Mesendoderm (in vitro differentiated cells): ENCODE measurements around the gene HTN3.
"Not testable (repeated sequence)": the region's sequence is repeated elsewhere in the genome, so short reads cannot be mapped to it uniquely, and the experiment has no call there.

Experiments
- DNase-seq: peaks from one replicate; pipeline ENCODE4 v3.0.0; 2013
- H2AK5ac ChIP-seq: 2 replicates; pipeline ENCODE4 v1.6.1; 2013; ENCODE audit warnings: low read length, inconsistent platforms
- H2BK120ac ChIP-seq: 2 replicates; pipeline ENCODE4 v1.6.1; 2013; ENCODE audit warnings: low read depth, mild to moderate bottlenecking, low read length, moderate library complexity, mixed read lengths
- H2BK15ac ChIP-seq: replicated peaks from 2 replicates; pipeline ENCODE4 v1.6.1; 2013; ENCODE audit warnings: low read depth, mild to moderate bottlenecking, moderate library complexity
- H2BK5ac ChIP-seq: 2 replicates; pipeline ENCODE4 v1.6.1; 2013; ENCODE audit warnings: low read length, inconsistent platforms
- H3K18ac ChIP-seq: 2 replicates; pipeline ENCODE4 v1.6.1; 2013; ENCODE audit warnings: mild to moderate bottlenecking, low read length, mixed read lengths
- H3K23ac ChIP-seq: one replicate; pipeline ENCODE4 v1.6.1; 2013; ENCODE audit warnings: low read length
- H3K27ac ChIP-seq: 2 replicates; pipeline ENCODE4 v1.5.1; 2013; ENCODE audit warnings: low read depth, mild to moderate bottlenecking, inconsistent platforms, low read length, moderate library complexity
- H3K27me3 ChIP-seq: 2 replicates; pipeline ENCODE4 v1.6.1; 2013; ENCODE audit warnings: low read length, control low read depth, mild to moderate bottlenecking, inconsistent platforms; ENCODE audit not compliant: insufficient read depth, poor library complexity
- H3K36me3 ChIP-seq: 2 replicates; pipeline ENCODE4 v1.6.1; 2013; ENCODE audit warnings: low read length, inconsistent platforms; ENCODE audit not compliant: control insufficient read depth, insufficient read depth
- H3K4ac ChIP-seq: one replicate; pipeline ENCODE4 v1.6.1; 2013; ENCODE audit warnings: low read depth, mild to moderate bottlenecking, low read length, moderate library complexity
- H3K4me1 ChIP-seq: 2 replicates; pipeline ENCODE4 v1.6.1; 2013; ENCODE audit warnings: low read depth, low read length, inconsistent platforms; ENCODE audit not compliant: control insufficient read depth
- H3K4me2 ChIP-seq: 2 replicates; pipeline ENCODE4 v1.6.1; 2013; ENCODE audit warnings: low read length
- H3K4me3 ChIP-seq: 2 replicates; pipeline ENCODE4 v1.5.1; 2013; ENCODE audit warnings: mild to moderate bottlenecking, low read length
- H3K56ac ChIP-seq: one replicate; pipeline ENCODE4 v1.6.1; 2013; ENCODE audit warnings: low read length
- H3K79me1 ChIP-seq: 2 replicates; pipeline ENCODE4 v1.6.1; 2013; ENCODE audit warnings: low read length, inconsistent platforms
- H3K79me2 ChIP-seq: 2 replicates; pipeline ENCODE4 v1.6.1; 2013; ENCODE audit warnings: mild to moderate bottlenecking, low read length; ENCODE audit not compliant: control insufficient read depth, insufficient read depth
- H3K9ac ChIP-seq: 2 replicates; pipeline ENCODE4 v1.6.1; 2013; ENCODE audit warnings: low read length, inconsistent platforms
- H4K5ac ChIP-seq: one replicate; pipeline ENCODE4 v1.6.1; 2013; ENCODE audit warnings: low read length
- H4K8ac ChIP-seq: one replicate; pipeline ENCODE4 v1.6.1; 2013; ENCODE audit warnings: low read depth, mild to moderate bottlenecking, control low read depth, low read length, moderate library complexity
- WGBS: extraction: QIAGEN DNeasy Blood & Tissue Kit; methylation state at CpG from one replicate; pipeline ENCODE4 v1.1.7; 2013; ENCODE audit warnings: low lambda C conversion rate, missing lambda C conversion rate; ENCODE audit not compliant: insufficient coverage; ENCODE audit errors: extremely low coverage; 5-methylcytosine and 5-hydroxymethylcytosine counted together

Gene HTN3

GRCh38 chr4:69999420-69999819, 28.8 kb upstream of the HTN3 start:
- Histone ChIP-seq H3K4me2 (no peak overlapping the region), H3K4ac (no peak overlapping the region), H3K36me3 (no peaks in the 10 kb centered on the region), H3K23ac (no peak overlapping the region), H3K18ac (no peak overlapping the region), H2AK5ac (no peak overlapping the region), H3K27me3 (no peaks in the 10 kb centered on the region), H4K5ac (no peak overlapping the region), H2BK15ac (no peak overlapping the region), H2BK5ac (no peak overlapping the region), H3K79me2 (no peaks in the 10 kb centered on the region), H3K27ac (no peak overlapping the region), H3K4me3 (no peak overlapping the region), H3K79me1 (no peaks in the 10 kb centered on the region), H3K4me1 (no peaks in the 10 kb centered on the region), H3K9ac (no peak overlapping the region), H4K8ac (no peak overlapping the region), H3K56ac (no peak overlapping the region), H2BK120ac (no peak overlapping the region)
- DNase-seq = no peak
- WGBS = no CpG with 5 or more reads among the region's 3 CpGs

- no peaks in the 10 kb centered on the region for H3K4me1 ChIP-seq
- H3K4me2 ChIP-seq = no peak overlapping the region
- H3K23ac ChIP-seq = no peak overlapping the region
- H4K8ac ChIP-seq = no peak overlapping the region
- H3K56ac ChIP-seq = no peak overlapping the region
- H2BK15ac ChIP-seq = no peak overlapping the region
- H2AK5ac ChIP-seq = no peak overlapping the region
- H3K4me3 ChIP-seq = no peak overlapping the region
- no CpG with 5 or more reads among the region's 1 CpG for WGBS
- H2BK5ac ChIP-seq = no peak overlapping the region
- H3K9ac ChIP-seq = no peak overlapping the region
- no peak overlapping the region for H3K18ac ChIP-seq
- H3K36me3 ChIP-seq = no peaks in the 10 kb centered on the region
- no peak overlapping the region for H3K4ac ChIP-seq
- DNase-seq = no peak
- H3K79me2 ChIP-seq = no peaks in the 10 kb centered on the region
- no peak overlapping the region for H3K27ac ChIP-seq
- no peaks in the 10 kb centered on the region for H3K27me3 ChIP-seq
- H3K79me1 ChIP-seq = no peaks in the 10 kb centered on the region
- H4K5ac ChIP-seq = no peak overlapping the region
- H2BK120ac ChIP-seq = no peak overlapping the region
These were observed 27.5 kb upstream of the HTN3 start for GRCh38 chr4:70000711-70001110.

GRCh38 chr4:70002507-70002906, 25.8 kb upstream of the HTN3 start:
- H2AK5ac ChIP-seq = no peak overlapping the region
- H3K27me3 ChIP-seq = no peaks in the 10 kb centered on the region
- H2BK15ac ChIP-seq = no peak overlapping the region
- no peak overlapping the region for H3K4me2 ChIP-seq
- no peak for DNase-seq
- no peak overlapping the region for H3K9ac ChIP-seq
- no peak overlapping the region for H3K56ac ChIP-seq
- no peak overlapping the region for H2BK5ac ChIP-seq
- H3K79me2 ChIP-seq = no peaks in the 10 kb centered on the region
- no peak overlapping the region for H4K5ac ChIP-seq
- H2BK120ac ChIP-seq = no peak overlapping the region
- H3K27ac ChIP-seq = no peak overlapping the region
- H3K18ac ChIP-seq = no peak overlapping the region
- H3K4ac ChIP-seq = no peak overlapping the region
- no peak overlapping the region for H4K8ac ChIP-seq
- no peaks in the 10 kb centered on the region for H3K36me3 ChIP-seq
- H3K4me1 ChIP-seq = no peaks in the 10 kb centered on the region
- H3K4me3 ChIP-seq = no peak overlapping the region
- H3K79me1 ChIP-seq = no peaks in the 10 kb centered on the region
- no peak overlapping the region for H3K23ac ChIP-seq

- Histone ChIP-seq H3K4ac (no peak overlapping the region), H3K56ac (no peak overlapping the region), H3K79me1 (no peaks in the 10 kb centered on the region), H3K9ac (no peak overlapping the region), H3K4me3 (no peak overlapping the region), H3K27ac (no peak overlapping the region), H3K27me3 (no peaks in the 10 kb centered on the region), H3K4me1 (no peaks in the 10 kb centered on the region), H4K8ac (no peak overlapping the region), H2BK120ac (no peak overlapping the region), H3K4me2 (no peak overlapping the region), H3K36me3 (no peaks in the 10 kb centered on the region), H3K23ac (no peak overlapping the region), H4K5ac (no peak overlapping the region), H2BK5ac (no peak overlapping the region), H3K79me2 (no peaks in the 10 kb centered on the region), H2BK15ac (no peak overlapping the region), H2AK5ac (no peak overlapping the region), H3K18ac (no peak overlapping the region)
- no CpG with 5 or more reads among the region's 3 CpGs for WGBS
- peak; percentile 82 for DNase-seq
These were observed 19.5 kb upstream of the HTN3 start for GRCh38 chr4:70008771-70009170.

- not testable (repeated sequence) for H2BK15ac ChIP-seq, H3K79me2 ChIP-seq, H3K4ac ChIP-seq, H2BK120ac ChIP-seq, H4K8ac ChIP-seq, H3K9ac ChIP-seq, H3K27me3 ChIP-seq, H3K23ac ChIP-seq, H3K56ac ChIP-seq, H3K79me1 ChIP-seq, H3K18ac ChIP-seq, H3K4me2 ChIP-seq, H4K5ac ChIP-seq, H2BK5ac ChIP-seq, H3K36me3 ChIP-seq, H2AK5ac ChIP-seq, H3K4me3 ChIP-seq, DNase-seq, H3K4me1 ChIP-seq, H3K27ac ChIP-seq
- no CpG with 5 or more reads among the region's 10 CpGs for WGBS
These were observed 9.3 kb upstream of the HTN3 start for GRCh38 chr4:70019006-70019405.

GRCh38 chr4:70023218-70023617, 5.0 kb upstream of the HTN3 start:
- no peak overlapping the region for H2BK5ac ChIP-seq
- no peaks in the 10 kb centered on the region for H3K4me1 ChIP-seq
- H2BK120ac ChIP-seq = no peak overlapping the region
- no peak overlapping the region for H3K9ac ChIP-seq
- H2AK5ac ChIP-seq = no peak overlapping the region
- no peak overlapping the region for H3K56ac ChIP-seq
- no peak overlapping the region for H3K18ac ChIP-seq
- H3K27ac ChIP-seq = no peak overlapping the region
- no peak overlapping the region for H3K4me2 ChIP-seq
- no peak overlapping the region for H4K8ac ChIP-seq
- no peak overlapping the region for H3K4ac ChIP-seq
- H2BK15ac ChIP-seq = no peak overlapping the region
- H3K27me3 ChIP-seq = no peaks in the 10 kb centered on the region
- no peak for DNase-seq
- H3K23ac ChIP-seq = no peak overlapping the region
- no peak overlapping the region for H3K4me3 ChIP-seq
- H3K79me2 ChIP-seq = no peaks in the 10 kb centered on the region
- H3K79me1 ChIP-seq = no peaks in the 10 kb centered on the region
- H3K36me3 ChIP-seq = no peaks in the 10 kb centered on the region
- WGBS = no CpG with 5 or more reads among the region's 2 CpGs
- H4K5ac ChIP-seq = no peak overlapping the region
